NCI-H2227 (cell line): ENCODE measurements around the gene FAM117A.

Experiments
- DNase-seq: peaks from one replicate; lab custom pipeline; 2025; ENCODE audit not compliant: unreplicated experiment; lab: John Stamatoyannopoulos, UW

Gene FAM117A

GRCh38 chr17:49715216-49715615 is 48.7 kb downstream of the FAM117A start:
- DNase-seq = no peak

- no peak for DNase-seq
Measured at GRCh38 chr17:49708515-49709183, 55.3 kb downstream of the FAM117A start.

- DNase-seq = peak; percentile 98
Measured at GRCh38 chr17:49707608-49708514, 56.1 kb downstream of the FAM117A start, which contains the start of gene SLC35B1. Gene SLC35B1 (minus strand): TSS chr17:49707964. CDS start chr17:49707833, 131 bp downstream.

GRCh38 chr17:49707246-49707607 is 56.7 kb downstream of the FAM117A start:
- DNase-seq = no peak

GRCh38 chr17:49705254-49705653 is 58.7 kb downstream of the FAM117A start:
- DNase-seq = no peak

- DNase-seq = peak; percentile 32
Measured at GRCh38 chr17:49703557-49704277, 60.2 kb downstream of the FAM117A start.

- DNase-seq = no peak
Measured at GRCh38 chr17:49700960-49701359, 63.0 kb downstream of the FAM117A start.

- no peak for DNase-seq
Measured at GRCh38 chr17:49699966-49700575, 63.9 kb downstream of the FAM117A start.

- DNase-seq = no peak
Measured at GRCh38 chr17:49698005-49698404, 65.9 kb downstream of the FAM117A start.

GRCh38 chr17:49696233-49696761 is 67.6 kb downstream of the FAM117A start:
- DNase-seq = no peak

- no peak for DNase-seq
Measured at GRCh38 chr17:49695698-49696232, 68.2 kb downstream of the FAM117A start.

- peak; percentile 59 for DNase-seq
Measured at GRCh38 chr17:49694847-49695697, 68.9 kb downstream of the FAM117A start.

GRCh38 chr17:49692751-49693150 is 71.2 kb downstream of the FAM117A start:
- no peak for DNase-seq

GRCh38 chr17:49691677-49692191 is 72.2 kb downstream of the FAM117A start:
- no peak for DNase-seq

GRCh38 chr17:49691086-49691676 is 72.8 kb downstream of the FAM117A start:
- no peak for DNase-seq

GRCh38 chr17:49690256-49690655 is 73.7 kb downstream of the FAM117A start:
- DNase-seq = no peak

GRCh38 chr17:49688848-49689247 is 75.1 kb downstream of the FAM117A start:
- DNase-seq = no peak

GRCh38 chr17:49687878-49688491 is 75.9 kb downstream of the FAM117A start:
- DNase-seq = no peak
